GM12891 (cell line): Measurements from ENCODE around the gene PDXDC1.
"Not testable (repeated sequence)": the region's sequence is repeated elsewhere in the genome, so short reads cannot be mapped to it uniquely, and the experiment has no call there.

Experiments
- PAX5 ChIP-seq: IDR thresholded peaks from 2 replicates; pipeline ENCODE4 v1.6.1; 2011; ENCODE audit warnings: low read length, moderate library complexity, mild to moderate bottlenecking; ENCODE audit not compliant: insufficient read depth, severe bottlenecking
- POLR2A ChIP-seq: IDR thresholded peaks from 2 replicates; pipeline ENCODE4 v1.6.1; 2011; ENCODE audit warnings: low read depth, low read length, control low read depth
- POLR2AphosphoS5 ChIP-seq: IDR thresholded peaks from 2 replicates; pipeline ENCODE4 v1.6.1; 2011; ENCODE audit warnings: low read depth, low read length, control low read depth

DNA sequence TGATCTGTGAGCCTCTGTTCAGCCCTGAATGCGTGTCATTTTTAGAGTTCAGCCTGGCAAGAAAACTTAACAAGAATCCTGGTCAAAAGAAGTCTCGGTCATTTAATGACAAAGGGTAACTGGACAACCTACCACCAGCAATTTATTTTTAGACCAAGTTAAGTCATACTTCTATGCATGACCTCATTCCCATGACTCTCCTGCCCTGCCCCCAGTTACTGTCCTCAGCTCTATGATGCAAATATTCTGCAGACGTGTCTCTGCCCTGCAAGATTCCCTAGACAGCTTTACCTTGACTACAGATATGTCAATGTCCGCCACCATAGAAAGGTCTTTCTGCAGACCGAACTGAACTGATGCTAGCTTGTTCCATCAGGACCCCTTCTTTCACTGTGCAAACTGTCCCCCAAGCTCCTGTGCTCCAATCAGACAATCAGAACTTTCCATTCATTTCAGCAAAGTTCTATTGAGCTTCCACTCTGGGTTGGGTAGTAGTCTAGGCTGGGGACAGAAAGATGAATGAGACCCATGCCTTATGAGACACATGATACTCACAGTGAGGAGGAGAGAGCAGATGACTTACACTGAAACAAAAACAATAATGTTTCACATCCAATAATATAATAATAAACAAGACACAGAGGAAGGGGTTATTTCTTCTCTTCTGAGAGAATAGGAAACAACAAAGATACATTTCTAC is 194.3 kb downstream of the PDXDC1 start:
- TF ChIP-seq POLR2A, POLR2AphosphoS5, PAX5: not testable (repeated sequence)
